IPS-15b (cell line): ENCODE data around the gene TMEM100.

Experiments used
- H3K27me3 ChIP-seq: one replicate; pipeline ENCODE4 v1.6.1; 2013; ENCODE audit warnings: low read length; ENCODE audit not compliant: control insufficient read depth, insufficient read depth
- H3K36me3 ChIP-seq: one replicate; pipeline ENCODE4 v1.6.1; 2013; ENCODE audit warnings: low read length; ENCODE audit not compliant: control insufficient read depth, insufficient read depth
- H3K4me1 ChIP-seq: one replicate; pipeline ENCODE4 v1.6.1; 2013; ENCODE audit warnings: mild to moderate bottlenecking, low read length; ENCODE audit not compliant: control insufficient read depth, insufficient read depth
- H3K4me3 ChIP-seq: one replicate; pipeline ENCODE4 v1.5.1; 2013; ENCODE audit warnings: low read depth, low read length
- H3K9ac ChIP-seq: one replicate; pipeline ENCODE4 v1.6.1; 2013; ENCODE audit warnings: low read depth, mild to moderate bottlenecking, low read length
- H3K9me3 ChIP-seq: one replicate; pipeline ENCODE4 v1.6.1; 2013; ENCODE audit warnings: mild to moderate bottlenecking, low read length; ENCODE audit not compliant: control insufficient read depth, insufficient read depth

TMEM100 gene

DNA sequence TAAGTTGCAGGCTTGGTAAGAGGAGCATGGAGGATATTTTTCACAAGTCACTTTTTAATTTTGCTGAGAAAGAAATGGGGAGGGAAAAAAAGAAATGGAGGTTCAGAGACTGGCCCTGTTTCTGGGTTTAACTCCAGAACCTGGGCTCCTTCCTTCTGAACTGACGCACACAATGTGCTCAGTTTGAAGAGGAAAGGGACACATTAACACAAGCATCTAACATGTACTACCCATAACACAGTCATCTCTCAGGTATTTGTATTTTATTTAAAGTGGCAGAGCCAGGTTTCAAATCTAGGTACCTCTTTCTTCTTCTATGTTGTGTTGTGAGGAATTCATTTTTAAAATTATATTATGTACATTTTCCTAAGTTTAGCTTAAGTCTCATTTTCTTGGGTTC is 5.3 kb upstream of the TMEM100 start:
- Histone ChIP-seq H3K27me3 (no peaks in the 10 kb centered on the region), H3K9ac (no peak overlapping the region), H3K36me3 (no peaks in the 10 kb centered on the region), H3K9me3 (no peaks in the 10 kb centered on the region), H3K4me1 (peaks cover 16% of the 10 kb centered on the region), H3K4me3 (no peak overlapping the region)

DNA sequence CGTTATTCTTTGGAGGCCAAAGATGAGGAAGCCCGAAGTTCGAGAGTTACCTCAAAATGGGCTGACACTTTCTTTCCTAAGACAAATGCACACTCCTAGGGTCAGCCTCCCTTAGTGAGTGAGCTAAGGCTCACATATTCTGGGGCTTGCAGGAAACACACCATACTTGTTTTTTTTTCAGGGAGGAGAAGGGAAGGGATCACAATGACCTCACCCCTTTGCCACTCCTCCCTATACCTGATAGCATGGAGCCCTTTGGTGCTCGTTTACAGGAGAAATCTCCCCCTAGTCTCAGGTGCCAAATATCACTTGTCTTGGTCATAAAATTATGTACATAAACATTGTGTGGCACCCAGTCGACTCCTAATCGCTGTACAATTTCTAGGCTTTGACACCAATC is 4.6 kb upstream of the TMEM100 start:
- no peaks in the 10 kb centered on the region for H3K27me3 ChIP-seq
- H3K4me1 ChIP-seq = peaks cover 16% of the 10 kb centered on the region
- no peak overlapping the region for H3K9ac ChIP-seq
- no peaks in the 10 kb centered on the region for H3K36me3 ChIP-seq
- H3K9me3 ChIP-seq = no peaks in the 10 kb centered on the region
- H3K4me3 ChIP-seq = no peak overlapping the region

DNA sequence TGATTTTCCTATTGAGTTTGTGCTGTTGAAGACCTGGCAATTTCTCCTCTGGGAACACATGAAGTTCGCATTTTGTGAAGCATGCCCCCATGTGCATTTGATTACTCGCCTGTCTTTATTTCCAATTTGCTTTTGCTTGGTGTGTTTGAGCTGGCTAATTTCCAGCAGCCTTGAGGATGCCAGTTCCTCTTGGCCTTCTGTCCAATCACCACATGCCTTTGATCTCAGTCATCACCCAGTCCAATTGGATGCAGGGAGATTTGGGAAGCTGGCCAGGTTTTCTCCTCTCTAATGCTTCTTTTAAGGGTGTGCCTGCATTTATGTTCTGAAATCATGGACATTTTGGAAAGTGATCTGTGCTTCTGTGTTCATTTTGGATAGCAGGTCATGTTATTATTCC is 3.8 kb upstream of the TMEM100 start:
- H3K9me3 ChIP-seq = no peaks in the 10 kb centered on the region
- peaks cover 8% of the 10 kb centered on the region for H3K4me1 ChIP-seq
- H3K4me3 ChIP-seq = no peak overlapping the region
- H3K27me3 ChIP-seq = no peaks in the 10 kb centered on the region
- H3K9ac ChIP-seq = no peak overlapping the region
- no peaks in the 10 kb centered on the region for H3K36me3 ChIP-seq

DNA sequence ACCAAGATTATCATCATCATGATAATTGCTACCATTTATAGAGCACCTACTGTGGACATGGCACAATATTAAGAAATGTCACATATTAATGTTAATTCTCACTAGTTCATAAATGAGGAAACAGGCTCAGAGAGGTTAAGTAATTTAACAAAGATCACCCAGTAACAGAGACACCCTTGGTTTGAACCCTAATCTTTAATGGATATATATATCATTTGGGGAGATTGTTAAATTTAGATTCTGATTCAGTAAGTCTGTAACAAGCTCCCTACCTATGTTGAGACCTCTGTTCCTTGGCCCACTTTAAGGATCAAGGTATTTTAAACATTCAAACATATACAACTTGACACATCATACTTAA is 804 bp upstream of the TMEM100 start:
- H3K27me3 ChIP-seq = no peaks in the 10 kb centered on the region
- no peaks in the 10 kb centered on the region for H3K9me3 ChIP-seq
- H3K36me3 ChIP-seq = no peaks in the 10 kb centered on the region
- no peak overlapping the region for H3K4me3 ChIP-seq
- H3K9ac ChIP-seq = peak overlapping the region; percentile 0
- H3K4me1 ChIP-seq = peaks cover 4% of the 10 kb centered on the region

DNA sequence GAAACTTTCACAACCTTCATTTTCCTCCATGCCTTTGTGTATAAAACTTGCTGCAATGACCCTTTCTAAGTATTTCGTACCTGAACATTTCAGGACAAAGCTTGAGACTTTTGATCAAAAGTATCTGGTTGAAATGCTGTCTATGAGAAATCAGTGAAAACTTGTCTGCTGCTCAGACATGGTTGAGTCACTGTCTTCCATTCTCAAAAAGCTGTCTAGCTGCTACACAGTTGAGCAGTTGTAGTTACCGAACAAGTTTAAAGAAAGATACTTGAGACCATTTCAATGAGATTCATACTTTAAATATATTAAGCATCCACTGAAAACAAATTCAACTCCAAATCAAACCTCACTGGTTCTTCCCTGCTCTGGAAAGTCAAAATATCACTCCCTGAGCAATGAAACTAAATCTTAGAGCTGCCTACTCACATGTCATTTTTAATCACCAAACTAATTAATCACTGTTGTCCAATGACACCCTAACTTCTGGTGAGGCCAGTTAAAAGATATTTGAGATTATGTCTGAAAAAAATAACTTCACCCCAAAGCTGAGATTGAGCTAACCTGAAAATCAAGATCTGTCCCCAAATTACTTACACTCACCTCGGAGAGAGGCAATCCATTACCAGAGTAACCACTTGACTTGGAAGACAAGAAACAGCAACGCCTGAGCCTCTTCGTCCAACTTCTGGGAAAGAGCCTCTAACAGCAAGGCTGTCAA is 488 bp downstream of the TMEM100 start:
- Histone ChIP-seq H3K9ac (peak overlapping the region; percentile 0), H3K9me3 (no peaks in the 10 kb centered on the region), H3K4me1 (peaks cover 4% of the 10 kb centered on the region), H3K4me3 (peak overlapping the region; percentile 43), H3K36me3 (no peaks in the 10 kb centered on the region), H3K27me3 (no peaks in the 10 kb centered on the region)

DNA sequence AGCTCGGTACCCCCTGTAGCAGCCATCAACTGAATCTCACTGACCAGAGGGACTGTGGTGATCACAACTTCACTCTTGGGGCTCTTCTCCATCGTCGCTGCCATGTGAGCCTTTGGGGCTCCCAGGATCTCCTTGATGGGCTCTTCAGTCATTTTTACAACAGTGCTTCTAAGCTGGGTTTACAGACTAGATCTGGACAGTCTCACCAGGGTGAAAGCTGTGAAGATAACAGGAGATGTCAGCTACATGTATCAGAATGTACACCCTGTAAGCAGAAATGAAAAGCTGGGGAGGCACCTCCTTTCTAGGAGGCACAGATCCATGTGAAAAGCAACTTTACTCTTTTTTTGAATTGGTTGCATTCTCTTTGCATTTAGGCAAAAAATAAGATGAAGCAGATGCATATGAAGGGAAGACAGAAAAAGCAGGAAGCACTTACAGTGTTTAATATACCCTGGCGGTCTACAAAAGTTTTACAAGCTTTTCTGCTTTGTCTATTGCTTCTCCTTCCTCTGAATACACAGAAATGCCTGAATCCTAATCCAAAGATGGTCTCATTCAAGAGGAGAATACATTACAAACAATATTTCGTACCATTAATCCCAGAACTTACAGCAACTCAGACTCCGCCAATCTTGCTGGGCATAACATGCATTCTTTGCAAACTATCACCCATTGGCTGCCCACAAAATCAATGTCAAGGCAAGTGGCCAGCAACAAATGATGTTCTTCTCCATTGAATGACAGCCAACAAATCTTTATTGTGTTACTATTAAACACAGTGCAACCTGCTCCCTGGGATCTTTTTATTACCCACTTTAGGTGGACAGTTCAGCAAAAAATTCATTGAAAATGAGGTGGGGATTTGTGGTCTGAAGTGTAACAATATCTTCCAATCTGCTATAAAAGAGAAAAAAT is 1.5 kb downstream of the TMEM100 start:
- Histone ChIP-seq H3K36me3 (no peaks in the 10 kb centered on the region), H3K4me3 (no peak overlapping the region), H3K9me3 (no peaks in the 10 kb centered on the region), H3K4me1 (peaks cover 4% of the 10 kb centered on the region), H3K27me3 (no peaks in the 10 kb centered on the region), H3K9ac (no peak overlapping the region)

DNA sequence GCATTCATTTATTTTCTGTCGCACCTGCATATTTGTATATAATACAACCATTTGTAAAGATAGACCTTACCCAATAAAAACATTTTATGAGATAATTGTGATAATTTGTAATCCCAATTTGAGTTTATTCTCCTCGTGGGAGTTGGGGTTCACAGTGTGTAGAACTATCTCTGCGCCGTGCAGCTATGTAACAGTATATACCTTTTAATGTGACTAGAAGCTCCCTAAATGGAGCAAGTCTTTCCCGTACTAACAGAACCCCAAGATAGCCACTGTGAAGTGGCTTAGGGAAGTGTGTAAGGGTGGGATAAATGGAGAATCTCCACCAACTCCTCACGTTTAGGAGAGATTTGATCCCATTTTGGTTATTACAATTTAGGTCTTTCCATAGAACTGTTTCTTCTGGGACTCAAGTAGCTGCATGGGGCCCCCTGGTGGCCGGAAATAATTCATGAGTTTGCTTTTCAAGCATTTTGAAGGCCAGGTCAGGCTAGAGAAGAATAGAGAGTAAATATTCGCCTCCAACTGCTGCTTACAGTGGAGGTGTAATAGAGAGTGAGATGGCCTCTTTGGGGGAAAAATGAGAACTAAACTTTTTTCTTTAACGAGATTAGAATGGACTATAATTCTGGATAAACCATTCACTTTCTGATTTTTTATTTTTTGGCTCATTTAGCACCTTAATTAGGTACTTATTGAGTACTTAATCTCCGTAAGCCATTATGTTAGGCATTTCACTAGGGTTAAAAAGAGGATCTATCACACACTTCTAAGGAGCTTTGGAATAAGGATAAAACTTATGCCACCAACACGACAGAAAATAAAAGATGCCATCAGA is 4.5 kb downstream of the TMEM100 start:
- no peak overlapping the region for H3K9ac ChIP-seq
- H3K4me3 ChIP-seq = no peak overlapping the region
- H3K9me3 ChIP-seq = no peaks in the 10 kb centered on the region
- H3K36me3 ChIP-seq = no peaks in the 10 kb centered on the region
- no peaks in the 10 kb centered on the region for H3K27me3 ChIP-seq
- no peaks in the 10 kb centered on the region for H3K4me1 ChIP-seq

DNA sequence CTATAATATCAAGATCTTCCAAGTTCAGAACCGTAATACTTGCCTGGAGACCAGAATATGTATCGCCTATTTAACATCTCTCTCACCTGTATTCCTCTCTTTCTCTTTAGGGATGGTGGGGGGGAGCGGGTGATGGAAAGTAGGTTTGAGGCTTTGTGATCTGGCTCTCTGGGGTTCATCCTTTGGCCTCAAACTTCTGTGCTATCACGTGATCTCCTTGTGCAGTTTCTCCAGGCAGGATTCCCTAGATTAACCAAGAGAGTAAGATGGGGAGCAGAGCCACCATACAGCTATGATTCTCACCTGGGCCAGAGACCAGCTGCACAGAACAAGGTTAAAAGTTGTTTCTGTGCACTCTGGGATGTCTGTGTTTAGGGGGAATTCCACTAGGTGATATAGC is 5.2 kb downstream of the TMEM100 start:
- no peak overlapping the region for H3K9ac ChIP-seq
- H3K4me1 ChIP-seq = no peaks in the 10 kb centered on the region
- no peak overlapping the region for H3K4me3 ChIP-seq
- H3K9me3 ChIP-seq = no peaks in the 10 kb centered on the region
- H3K27me3 ChIP-seq = no peaks in the 10 kb centered on the region
- H3K36me3 ChIP-seq = no peaks in the 10 kb centered on the region

DNA sequence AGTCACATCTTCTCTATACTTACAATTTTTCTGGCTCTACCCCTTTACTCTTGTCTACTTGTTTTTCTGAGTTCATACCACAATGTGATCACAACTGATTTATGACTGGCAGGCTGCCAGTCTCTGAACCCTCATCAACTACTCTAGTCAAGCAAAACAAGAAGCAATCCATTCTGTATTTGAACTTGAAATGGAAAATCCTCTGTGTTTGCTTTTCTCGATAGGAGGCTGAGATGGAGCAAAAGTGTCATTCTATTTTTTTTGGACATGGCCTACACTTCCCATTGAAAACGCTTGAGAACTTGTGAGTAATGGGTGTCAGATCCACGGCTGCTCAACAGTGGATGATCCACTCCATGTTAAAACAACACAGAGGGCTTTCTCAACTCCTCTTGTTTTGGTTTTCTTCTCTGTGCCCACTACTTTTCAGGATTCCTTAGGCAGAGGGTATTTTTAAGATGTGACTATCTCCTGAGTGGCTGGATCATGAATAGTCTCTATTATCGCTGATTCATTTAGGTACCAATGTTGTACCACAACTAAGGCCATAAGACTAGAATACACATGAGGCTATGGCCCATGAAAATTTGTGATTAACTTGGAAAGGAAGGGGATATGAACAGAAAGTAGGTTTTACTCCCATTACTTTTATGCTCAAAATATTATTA is 11.7 kb downstream of the TMEM100 start:
- Histone ChIP-seq H3K4me3 (no peak overlapping the region), H3K9me3 (no peaks in the 10 kb centered on the region), H3K4me1 (peaks cover 12% of the 10 kb centered on the region), H3K27me3 (no peaks in the 10 kb centered on the region), H3K36me3 (no peaks in the 10 kb centered on the region), H3K9ac (no peak overlapping the region)

DNA sequence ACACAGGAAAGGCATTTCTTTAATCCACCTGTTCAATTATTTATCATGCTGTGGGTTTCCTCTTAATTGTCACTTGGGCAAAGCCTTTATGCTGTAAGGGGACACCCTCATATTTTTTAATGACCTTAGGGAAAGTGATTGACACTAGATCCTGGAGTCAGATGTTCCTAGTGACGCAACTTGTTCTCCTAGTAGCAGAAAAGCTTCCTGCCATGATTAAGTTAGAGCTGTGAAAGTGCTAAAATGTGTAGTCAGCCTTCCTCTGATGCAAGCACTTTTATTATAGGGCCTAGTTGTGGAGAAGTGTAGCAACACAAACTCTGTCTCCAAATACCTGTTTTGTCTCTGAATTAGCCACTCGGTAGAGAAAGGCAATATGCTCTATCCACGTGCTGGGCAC is 12.3 kb downstream of the TMEM100 start:
- no peaks in the 10 kb centered on the region for H3K36me3 ChIP-seq
- H3K4me1 ChIP-seq = peaks cover 12% of the 10 kb centered on the region
- H3K9ac ChIP-seq = no peak overlapping the region
- H3K4me3 ChIP-seq = no peak overlapping the region
- no peaks in the 10 kb centered on the region for H3K27me3 ChIP-seq
- no peaks in the 10 kb centered on the region for H3K9me3 ChIP-seq

DNA sequence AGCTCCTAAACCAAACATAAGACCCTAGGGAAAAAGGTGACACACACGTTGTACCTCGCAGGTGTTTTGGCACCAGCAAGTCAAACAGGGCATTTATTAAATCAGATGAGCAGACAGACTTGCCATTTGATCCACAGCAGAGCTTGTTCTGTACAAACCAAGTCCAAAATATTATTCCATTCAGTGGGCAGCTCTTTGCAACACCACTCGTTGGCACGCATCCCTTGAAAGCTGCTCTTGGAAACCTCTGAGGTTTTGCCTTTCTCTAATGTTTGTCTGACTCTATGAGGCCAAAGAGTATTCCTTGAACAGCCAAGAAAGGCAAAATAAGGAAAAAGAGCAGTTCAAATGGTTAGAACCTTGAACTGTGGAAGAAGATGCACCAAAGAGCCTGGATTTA is 12.7 kb downstream of the TMEM100 start:
- Histone ChIP-seq H3K4me3 (no peak overlapping the region), H3K9ac (no peak overlapping the region), H3K4me1 (peaks cover 12% of the 10 kb centered on the region), H3K27me3 (no peaks in the 10 kb centered on the region), H3K9me3 (no peaks in the 10 kb centered on the region), H3K36me3 (no peaks in the 10 kb centered on the region)
